Osteocyte (in vitro differentiated cells): ENCODE results near the gene IFT20. TPM values are rescaled to one million over a fixed set of nuclear protein-coding genes. Genes with fewer than 3 reads are reported as not detected.
A peak's percentile ranks its signal among the peaks of the same experiment; 100 is the strongest.

ENCODE experiments used
- DNase-seq: peaks from one replicate; pipeline ENCODE4 v3.0.0; 2021; ENCODE audit warnings: mixed read lengths; ENCODE audit not compliant: unreplicated experiment; ENCODE audit errors: extremely low spot score
- H3K27ac Mint-ChIP-seq: one replicate; pipeline ENCODE4 v1.8.0; 2021; ENCODE audit warnings: mild to moderate bottlenecking, mixed read lengths; ENCODE audit not compliant: unreplicated experiment
- H3K27me3 Mint-ChIP-seq: one replicate; pipeline ENCODE4 v1.8.0; 2021; ENCODE audit warnings: mixed read lengths; ENCODE audit not compliant: unreplicated experiment
- H3K36me3 Mint-ChIP-seq: one replicate; pipeline ENCODE4 v1.8.0; 2021; ENCODE audit warnings: mixed read lengths; ENCODE audit not compliant: unreplicated experiment
- H3K4me1 Mint-ChIP-seq: one replicate; pipeline ENCODE4 v1.8.0; 2021; ENCODE audit warnings: mixed read lengths; ENCODE audit not compliant: unreplicated experiment
- H3K4me3 Mint-ChIP-seq: one replicate; pipeline ENCODE4 v1.8.0; 2021; ENCODE audit warnings: mild to moderate bottlenecking, moderate library complexity, mixed read lengths; ENCODE audit not compliant: unreplicated experiment
- H3K9me3 Mint-ChIP-seq: one replicate; pipeline ENCODE4 v1.8.0; 2021; ENCODE audit warnings: mixed read lengths; ENCODE audit not compliant: unreplicated experiment
- long read RNA-seq: library from polyadenylated mRNA; unstranded; transcript quantifications from one replicate; pipeline ENCODE4 v2.0.0, GENCODE V29; 2021
- total RNA-seq: library from RNA; stranded (reverse); gene quantifications from 2 replicates; pipeline ENCODE4 v1.2.1, GENCODE V29; 2021
- TF ChIP-seq, protein P1 (sequence below): fragments of 200-600 bp; sonication (generic); IDR thresholded peaks from 2 replicates; pipeline ENCODE4 v1.5.0; 2021; ENCODE audit warnings: antibody characterized with exemption, mild to moderate bottlenecking, moderate library complexity

The IFT20 gene
- total RNA-seq = 55.3 and 61.9 TPM in 2 replicates
- long read RNA-seq, transcript IFT20-214 (6 exons, 1,071 nt) = major isoform, 31 of 109 reads
- long read RNA-seq, transcript IFT20-212 (3 exons, 1,104 nt) = minor isoform, 20 of 109 reads
- long read RNA-seq, transcript IFT20-203 (5 exons, 825 nt) = minor isoform, 28 of 109 reads
- long read RNA-seq, transcript IFT20-210 (2 exons, 752 nt) = minor isoform, 5 of 109 reads
- long read RNA-seq, partial matches to known transcripts = 17 of 109 reads
- long read RNA-seq, other reads (novel, unspliced or antisense) = 2 of 109 reads

- Mint-ChIP-seq H3K27ac (peak within 1 kb of the TSS; percentile 98), H3K36me3 (peaks cover 16% of the 10 kb centered on the region), H3K27me3 (no peaks in the 10 kb centered on the region), H3K9me3 (no peaks in the 10 kb centered on the region), H3K4me3 (peak within 1 kb of the TSS; percentile 98), H3K4me1 (peaks cover 55% of the 10 kb centered on the region)
- DNase-seq = peak; percentile 100
- TF ChIP-seq, protein P1, sequence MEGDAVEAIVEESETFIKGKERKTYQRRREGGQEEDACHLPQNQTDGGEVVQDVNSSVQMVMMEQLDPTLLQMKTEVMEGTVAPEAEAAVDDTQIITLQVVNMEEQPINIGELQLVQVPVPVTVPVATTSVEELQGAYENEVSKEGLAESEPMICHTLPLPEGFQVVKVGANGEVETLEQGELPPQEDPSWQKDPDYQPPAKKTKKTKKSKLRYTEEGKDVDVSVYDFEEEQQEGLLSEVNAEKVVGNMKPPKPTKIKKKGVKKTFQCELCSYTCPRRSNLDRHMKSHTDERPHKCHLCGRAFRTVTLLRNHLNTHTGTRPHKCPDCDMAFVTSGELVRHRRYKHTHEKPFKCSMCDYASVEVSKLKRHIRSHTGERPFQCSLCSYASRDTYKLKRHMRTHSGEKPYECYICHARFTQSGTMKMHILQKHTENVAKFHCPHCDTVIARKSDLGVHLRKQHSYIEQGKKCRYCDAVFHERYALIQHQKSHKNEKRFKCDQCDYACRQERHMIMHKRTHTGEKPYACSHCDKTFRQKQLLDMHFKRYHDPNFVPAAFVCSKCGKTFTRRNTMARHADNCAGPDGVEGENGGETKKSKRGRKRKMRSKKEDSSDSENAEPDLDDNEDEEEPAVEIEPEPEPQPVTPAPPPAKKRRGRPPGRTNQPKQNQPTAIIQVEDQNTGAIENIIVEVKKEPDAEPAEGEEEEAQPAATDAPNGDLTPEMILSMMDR = no peak
Observed at GRCh38 chr17:28335201-28335958, at the start of gene IFT20, which contains the start of gene TNFAIP1. IFT20 (minus strand) TSS chr17:28335472; CDS start chr17:28331985, 3,487 bp downstream. TNFAIP1 (plus strand) TSS chr17:28335761; CDS start chr17:28339522, 3,761 bp downstream.

DNA sequence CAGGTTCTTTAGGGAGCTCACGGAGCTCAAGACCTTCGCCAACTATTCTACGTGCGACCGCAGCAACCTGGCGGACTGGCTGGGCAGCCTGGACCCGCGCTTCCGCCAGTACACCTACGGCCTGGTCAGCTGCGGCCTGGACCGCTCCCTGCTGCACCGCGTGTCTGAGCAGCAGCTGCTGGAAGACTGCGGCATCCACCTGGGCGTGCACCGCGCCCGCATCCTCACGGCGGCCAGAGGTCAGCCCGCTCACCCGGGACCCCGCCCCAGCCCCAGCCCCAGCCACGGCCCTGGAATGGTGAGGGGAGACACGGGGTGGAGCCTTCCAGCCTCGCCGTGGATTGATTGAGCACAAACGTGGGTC lies 49.7 kb upstream of the IFT20 start:
- Mint-ChIP-seq H3K4me1 (peaks cover 4% of the 10 kb centered on the region), H3K9me3 (no peaks in the 10 kb centered on the region), H3K4me3 (no peak overlapping the region), H3K36me3 (peaks cover 31% of the 10 kb centered on the region), H3K27me3 (no peaks in the 10 kb centered on the region), H3K27ac (no peak overlapping the region)
- TF ChIP-seq, protein P1 = no peak
- no peak for DNase-seq

DNA sequence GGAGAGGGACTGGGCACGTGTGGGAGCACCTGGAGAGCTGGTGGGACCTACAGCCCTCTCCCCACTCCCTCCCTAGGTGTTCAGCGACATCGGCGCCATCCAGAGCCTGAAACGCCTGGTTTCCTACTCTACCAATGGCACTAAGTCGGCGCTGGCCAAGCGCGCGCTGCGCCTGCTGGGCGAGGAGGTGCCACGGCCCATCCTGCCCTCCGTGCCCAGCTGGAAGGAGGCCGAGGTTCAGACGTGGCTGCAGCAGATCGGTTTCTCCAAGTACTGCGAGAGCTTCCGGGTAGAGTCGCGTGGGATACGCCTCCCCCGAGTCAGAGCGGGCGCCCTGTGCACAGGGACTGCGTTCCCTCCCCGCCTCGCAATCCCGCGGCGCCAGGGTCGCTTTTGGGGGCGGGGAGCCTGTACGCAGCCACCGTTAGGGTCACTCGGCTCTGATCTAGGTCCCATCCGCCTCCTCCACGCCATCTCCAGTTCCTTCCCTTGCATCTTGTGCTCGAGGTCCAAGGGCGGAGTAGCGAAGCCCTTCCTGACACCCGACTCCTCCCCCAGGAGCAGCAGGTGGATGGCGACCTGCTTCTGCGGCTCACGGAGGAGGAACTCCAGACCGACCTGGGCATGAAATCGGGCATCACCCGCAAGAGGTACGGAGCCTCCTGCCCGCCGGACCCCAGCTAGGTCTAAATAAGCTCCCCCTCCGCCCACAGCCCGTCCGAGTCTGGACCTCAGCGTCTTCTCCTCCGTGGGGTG lies 49.2 kb upstream of the IFT20 start:
- DNase-seq = no peak
- no peaks in the 10 kb centered on the region for H3K27me3 Mint-ChIP-seq

DNA sequence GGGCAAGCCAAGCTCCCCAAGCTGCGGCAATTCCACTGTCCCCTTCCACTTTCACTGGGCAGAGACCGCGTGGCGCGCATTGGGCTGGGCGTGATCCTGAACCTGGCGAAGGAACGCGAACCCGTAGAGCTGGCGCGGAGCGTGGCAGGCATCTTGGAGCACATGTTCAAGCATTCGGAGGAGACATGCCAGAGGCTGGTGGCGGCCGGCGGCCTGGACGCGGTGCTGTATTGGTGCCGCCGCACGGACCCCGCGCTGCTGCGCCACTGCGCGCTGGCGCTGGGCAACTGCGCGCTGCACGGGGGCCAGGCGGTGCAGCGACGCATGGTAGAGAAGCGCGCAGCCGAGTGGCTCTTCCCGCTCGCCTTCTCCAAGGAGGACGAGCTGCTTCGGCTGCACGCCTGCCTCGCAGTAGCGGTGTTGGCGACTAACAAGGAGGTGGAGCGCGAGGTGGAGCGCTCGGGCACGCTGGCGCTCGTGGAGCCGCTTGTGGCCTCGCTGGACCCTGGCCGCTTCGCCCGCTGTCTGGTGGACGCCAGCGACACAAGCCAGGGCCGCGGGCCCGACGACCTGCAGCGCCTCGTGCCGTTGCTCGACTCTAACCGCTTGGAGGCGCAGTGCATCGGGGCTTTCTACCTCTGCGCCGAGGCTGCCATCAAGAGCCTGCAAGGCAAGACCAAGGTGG lies 46.0 kb upstream of the IFT20 start:
- H3K36me3 Mint-ChIP-seq = peaks cover 19% of the 10 kb centered on the region
- peaks cover 4% of the 10 kb centered on the region for H3K4me1 Mint-ChIP-seq
- TF ChIP-seq, protein P1 = no peak
- no peak overlapping the region for H3K27ac Mint-ChIP-seq
- no peaks in the 10 kb centered on the region for H3K27me3 Mint-ChIP-seq
- DNase-seq = no peak
- no peaks in the 10 kb centered on the region for H3K9me3 Mint-ChIP-seq
- no peak overlapping the region for H3K4me3 Mint-ChIP-seq

More for the DNA sequence above, 49.2 kb upstream of the IFT20 start:
- Mint-ChIP-seq H3K4me1 (peaks cover 4% of the 10 kb centered on the region), H3K4me3 (peak overlapping the region; percentile 35), H3K36me3 (peaks cover 26% of the 10 kb centered on the region), H3K27ac (no peak overlapping the region), H3K9me3 (no peaks in the 10 kb centered on the region)
- TF ChIP-seq, protein P1 = no peak
